Subcutaneous adipose tissue (tissue), 4 donors: ENCODE results near the gene FOXK2. TPM values are rescaled to one million over a fixed set of nuclear protein-coding genes. Genes with fewer than 3 reads are reported as not detected.

Source experiments
- total RNA-seq, 4 donors: library from RNA; depleted of rRNA; stranded (reverse); fragments of >200 nt; gene quantifications; one replicate each; pipeline ENCODE4 v1.1.0, GENCODE V29; 2016
- TF ChIP-seq, protein P1 (sequence below): fragments of 450-650 bp; IDR thresholded peaks from one replicate; pipeline ENCODE4 v1.5.1; 2016; ENCODE audit warnings: low read depth, mild to moderate bottlenecking, control low read depth, antibody characterized with exemption, moderate library complexity

FOXK2 gene
- total RNA-seq, 4 donors from 2014 or later, result 22.0 to 42.2 (median 35.0) TPM

DNA sequence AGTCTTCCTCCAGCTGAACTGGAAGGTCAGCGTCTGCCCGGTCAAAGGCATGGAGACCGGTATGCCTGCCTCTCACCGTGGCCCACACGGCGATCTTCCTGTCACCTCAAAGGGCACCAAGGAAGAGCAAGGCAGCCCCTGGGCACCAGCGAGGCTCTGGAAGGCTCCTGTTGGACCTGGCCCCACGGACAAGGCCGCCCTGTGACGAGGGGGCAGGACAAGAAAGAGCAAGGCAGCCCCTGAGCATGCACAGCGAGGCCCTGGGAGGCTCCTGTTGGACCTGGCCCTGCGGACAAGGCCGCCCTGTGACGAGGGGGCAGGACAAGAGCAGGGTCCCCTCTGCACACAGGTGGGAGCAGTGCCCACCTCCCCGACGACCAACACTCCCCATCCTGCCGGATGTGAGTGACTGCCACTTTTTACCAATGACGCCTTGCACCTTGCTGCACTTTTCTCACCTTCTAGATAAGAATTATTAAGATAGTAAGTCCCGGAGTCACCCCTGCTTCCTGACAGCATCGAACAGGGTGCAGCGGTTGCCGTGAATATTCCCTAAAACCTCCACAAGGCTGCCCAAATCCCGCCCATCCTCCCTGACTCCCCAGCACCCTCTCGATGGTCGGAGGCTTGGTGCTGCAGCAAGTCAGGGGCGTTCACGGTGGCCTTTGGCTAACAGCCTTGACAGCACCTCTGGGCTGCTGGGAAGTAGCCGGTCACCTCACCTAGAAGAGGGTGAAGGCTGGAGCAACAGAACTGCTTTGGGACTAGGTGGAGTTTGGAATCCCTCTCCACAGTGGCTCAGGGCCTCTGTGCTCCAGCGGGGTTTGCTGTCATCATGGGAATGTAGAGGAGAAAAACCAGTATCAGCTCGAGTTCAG lies 134.4 kb downstream of the FOXK2 start:
- TF ChIP-seq, protein P1, sequence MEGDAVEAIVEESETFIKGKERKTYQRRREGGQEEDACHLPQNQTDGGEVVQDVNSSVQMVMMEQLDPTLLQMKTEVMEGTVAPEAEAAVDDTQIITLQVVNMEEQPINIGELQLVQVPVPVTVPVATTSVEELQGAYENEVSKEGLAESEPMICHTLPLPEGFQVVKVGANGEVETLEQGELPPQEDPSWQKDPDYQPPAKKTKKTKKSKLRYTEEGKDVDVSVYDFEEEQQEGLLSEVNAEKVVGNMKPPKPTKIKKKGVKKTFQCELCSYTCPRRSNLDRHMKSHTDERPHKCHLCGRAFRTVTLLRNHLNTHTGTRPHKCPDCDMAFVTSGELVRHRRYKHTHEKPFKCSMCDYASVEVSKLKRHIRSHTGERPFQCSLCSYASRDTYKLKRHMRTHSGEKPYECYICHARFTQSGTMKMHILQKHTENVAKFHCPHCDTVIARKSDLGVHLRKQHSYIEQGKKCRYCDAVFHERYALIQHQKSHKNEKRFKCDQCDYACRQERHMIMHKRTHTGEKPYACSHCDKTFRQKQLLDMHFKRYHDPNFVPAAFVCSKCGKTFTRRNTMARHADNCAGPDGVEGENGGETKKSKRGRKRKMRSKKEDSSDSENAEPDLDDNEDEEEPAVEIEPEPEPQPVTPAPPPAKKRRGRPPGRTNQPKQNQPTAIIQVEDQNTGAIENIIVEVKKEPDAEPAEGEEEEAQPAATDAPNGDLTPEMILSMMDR, result no peak

Other genes starting within 250 kb of the FOXK2 start
- 100 to 1,000 TPM in 1 of 4 donors, 10 to 100 TPM in 3; 55.1 to 139 (median 64.5) TPM for gene CSNK1D, start 246.0 kb upstream of the FOXK2 start, total RNA-seq
- gene CD7, start 202.1 kb upstream of the FOXK2 start, total RNA-seq, result 1 to 10 TPM in 2 of 4 donors, under 1 TPM in 1, not detected in 1; 0.44 to 2.2 (median 1.8) TPM
- gene SECTM1, start 186.0 kb upstream of the FOXK2 start, total RNA-seq, result 10 to 100 TPM in 3 of 4 donors, 1 to 10 TPM in 1; 9.5 to 17.5 (median 14.7) TPM
- gene TEX19, start 160.5 kb upstream of the FOXK2 start, total RNA-seq, result not detected
- gene UTS2R, start 148.0 kb upstream of the FOXK2 start, total RNA-seq, result not detected
- 100 to 1,000 TPM in 2 of 4 donors, 10 to 100 TPM in 2; 47.0 to 160 (median 105) TPM for gene HEXD, start 101.4 kb upstream of the FOXK2 start, total RNA-seq
- 10 to 100 TPM in 3 of 4 donors, 1 to 10 TPM in 1; 7.7 to 39.9 (median 24.3) TPM for gene OGFOD3, start 101.1 kb upstream of the FOXK2 start, total RNA-seq
- 10 to 100 TPM; 28.7 to 84.6 (median 64.6) TPM for gene CYBC1, start 69.0 kb upstream of the FOXK2 start, total RNA-seq
- gene NARF, start 61.0 kb upstream of the FOXK2 start, total RNA-seq, result 10 to 100 TPM; 32.6 to 56.7 (median 42.8) TPM
- 10 to 100 TPM; 60.6 to 74.8 (median 63.1) TPM for gene WDR45B, start 128.7 kb downstream of the FOXK2 start, total RNA-seq
- 10 to 100 TPM in 2 of 4 donors, 1 to 10 TPM in 2; 6.5 to 26.0 (median 8.5) TPM for gene RAB40B, start 179.0 kb downstream of the FOXK2 start, total RNA-seq
- 10 to 100 TPM; 10.0 to 23.9 (median 12.1) TPM for gene FN3KRP, start 197.0 kb downstream of the FOXK2 start, total RNA-seq
- 10 to 100 TPM in 1 of 4 donors, 1 to 10 TPM in 3; 2.0 to 35.8 (median 5.2) TPM for gene FN3K, start 215.9 kb downstream of the FOXK2 start, total RNA-seq
- 100 to 1,000 TPM in 1 of 4 donors, 10 to 100 TPM in 3; 36.5 to 103 (median 54.7) TPM for gene TBCD, start 232.3 kb downstream of the FOXK2 start, total RNA-seq